HepG2 (cell line): Measurements from ENCODE around the gene SGPP2. TPM values are rescaled to one million over a fixed set of nuclear protein-coding genes. Genes with fewer than 3 reads are reported as not detected.

Experiments used
- ATAC-seq: fragments of 200-7000 bp; cut with Tn5 transposase; 3 replicates; pipeline ENCODE4 v1.9.1; 2020; ENCODE audit warnings: mild to moderate bottlenecking, moderate library complexity
- BruUV-seq: library from RNA; stranded (reverse); fragments of 400-500 nt; replicated peaks from 2 replicates; lab custom pipeline; 2021; lab: Mats Ljungman, UMichigan
- CTCF ChIA-PET: fragments of 300-600 bp; formaldehyde crosslinking; extraction: SDS; loops from one replicate; lab custom pipeline; 2021; ENCODE audit warnings: low total read pairs, inconsistent platforms, low intra/inter-chr PET ratio; lab: Yijun Ruan, JAX
- POLR2A ChIA-PET: fragments of 350-600 bp; sonication (Branson Sonifier 250); formaldehyde crosslinking; loops from one replicate; lab custom pipeline; 2020; ENCODE audit warnings: antibody characterized with exemption, inconsistent platforms; lab: Yijun Ruan, JAX
- DNase-seq: peaks from one replicate; pipeline ENCODE4 v3.0.0-alpha.2; 2015; ENCODE audit warnings: low spot score
- FAIRE-seq: peaks from 3 replicates; lab custom pipeline; 2011; peaks lifted over from hg19 to GRCh38; lab: Jason Lieb, UNC
- H2AFZ ChIP-seq: one replicate; pipeline ENCODE4 v1.6.1; 2011; ENCODE audit warnings: low read length, inconsistent platforms
- H3K27ac ChIP-seq: fragments of 300-600 bp; 3 replicates; pipeline ENCODE4 v1.8.0; 2011; ENCODE audit warnings: mixed run types, mild to moderate bottlenecking, mixed read lengths, low read length, inconsistent platforms; ENCODE audit not compliant: insufficient read depth; ENCODE audit errors: extremely low read length
- H3K27me3 ChIP-seq, 2 experiments: fragments of 200-600 bp in 1 of 2; 2 replicates in 1 of 2; 3 replicates in 1 of 2; pipeline versions ENCODE4 v1.6.0 to v1.8.0; 2011; ENCODE audit warnings: low read length in 2 of 2, mild to moderate bottlenecking in 2 of 2, moderate library complexity in 2 of 2, inconsistent platforms in 1 of 2; ENCODE audit not compliant: insufficient read depth in 2 of 2, control insufficient read depth in 1 of 2
- H3K36me3 ChIP-seq, 2 experiments: fragments of 200-600 bp in 1 of 2; replicated peaks in 1 of 2; 2 replicates in 1 of 2; 3 replicates in 1 of 2; pipeline versions ENCODE4 v1.5.1 to v1.8.0; 2011; ENCODE audit warnings: low read length in 2 of 2, inconsistent platforms in 1 of 2; ENCODE audit not compliant: insufficient read depth in 2 of 2, control insufficient read depth in 1 of 2
- H3K4me1 ChIP-seq: 2 replicates; pipeline ENCODE4 v1.5.1; 2012; ENCODE audit warnings: low read length, inconsistent platforms; ENCODE audit not compliant: insufficient read depth
- H3K4me2 ChIP-seq: 2 replicates; pipeline ENCODE4 v1.6.0; 2011; ENCODE audit warnings: low read depth, low read length, inconsistent platforms
- H3K4me3 ChIP-seq, 3 experiments: fragments of 200-600 bp in 1 of 3; sonication (generic), shearing (Covaris generic) in 1 of 3; replicated peaks in 1 of 3; 2 replicates each; pipeline ENCODE4 v1.5.1; 2011 to 2016; ENCODE audit warnings: low read length in 3 of 3, inconsistent platforms in 2 of 3, low read depth in 2 of 3, mild to moderate bottlenecking in 2 of 3, control low read depth in 1 of 3, mixed read lengths in 1 of 3; ENCODE audit not compliant: insufficient read depth in 1 of 3
- H3K79me2 ChIP-seq: one replicate; pipeline ENCODE4 v1.6.1; 2011; ENCODE audit warnings: low read length, inconsistent platforms; ENCODE audit not compliant: insufficient read depth
- H3K9ac ChIP-seq: 2 replicates; pipeline ENCODE4 v1.6.0; 2011; ENCODE audit warnings: mild to moderate bottlenecking, low read depth, low read length, inconsistent platforms; ENCODE audit not compliant: insufficient read depth
- H3K9me3 ChIP-seq: 2 replicates; pipeline ENCODE4 v1.5.1; 2012; ENCODE audit warnings: mild to moderate bottlenecking, low read length
- H4K20me1 ChIP-seq: 2 replicates; pipeline ENCODE4 v1.6.0; 2011; ENCODE audit warnings: inconsistent platforms, mild to moderate bottlenecking, low read length, moderate library complexity; ENCODE audit not compliant: insufficient read depth
- HNRNPUL1 ChIP-seq: fragments of 200-400 bp; formaldehyde crosslinking; IDR thresholded peaks from 2 replicates; pipeline ENCODE4 v1.6.1; 2017; ENCODE audit warnings: low read depth, mild to moderate bottlenecking, low read length, moderate library complexity
- IRF9 ChIP-seq: sonication (generic); formaldehyde crosslinking; IDR thresholded peaks from 2 replicates; pipeline ENCODE4 v1.8.0; 2022; ENCODE audit warnings: missing genetic modification reagents, mild to moderate bottlenecking, borderline replicate concordance
- PAWR ChIP-seq: sonication (generic); formaldehyde crosslinking; IDR thresholded peaks from 2 replicates; pipeline ENCODE4 v1.4.0; 2020; ENCODE audit warnings: missing genetic modification reagents, mild to moderate bottlenecking, borderline replicate concordance
- POLR2A ChIP-seq, 2 experiments: IDR thresholded peaks; 2 replicates each; pipeline ENCODE4 v1.6.1; 2011; ENCODE audit warnings: low read depth in 2 of 2, low read length in 2 of 2, mild to moderate bottlenecking in 1 of 2, moderate library complexity in 1 of 2; ENCODE audit not compliant: insufficient read depth in 1 of 2
- RFXANK ChIP-seq: IDR thresholded peaks from 2 replicates; pipeline ENCODE4 v1.6.1; 2016
- ZBTB25 ChIP-seq: IDR thresholded peaks from 2 replicates; pipeline ENCODE4 v1.6.1; 2018; ENCODE audit warnings: missing genetic modification reagents
- ZNF143 ChIP-seq: sonication (generic); formaldehyde crosslinking; IDR thresholded peaks from 2 replicates; pipeline ENCODE4 v1.4.0; 2020; ENCODE audit warnings: missing genetic modification reagents
- ZNF576 ChIP-seq: sonication (generic); formaldehyde crosslinking; IDR thresholded peaks from 2 replicates; pipeline ENCODE4 v1.4.0; 2020; ENCODE audit warnings: mild to moderate bottlenecking, missing genetic modification reagents
- ZNF678 ChIP-seq: sonication (generic); formaldehyde crosslinking; IDR thresholded peaks from 2 replicates; pipeline ENCODE4 v1.4.0; 2020; ENCODE audit warnings: mild to moderate bottlenecking, missing genetic modification reagents
- WGBS: methylation state at CpG from one replicate; pipeline ENCODE4 v1.1.6; 2017; ENCODE audit warnings: low lambda C conversion rate; 5-methylcytosine and 5-hydroxymethylcytosine counted together
- in situ Hi-C: cut with HindIII; loops from 2 replicates; pipeline ENCODE4 v1.10.0; 2017; ENCODE audit warnings: low pct_unique_long_range_greater_than_20kb; ENCODE audit not compliant: extremely low pct_ligation_motif_present
- intact Hi-C: fragments of 100-400 bp; cut with micrococcal nuclease; formaldehyde crosslinking; loops from one replicate; pipeline ENCODE4 v1.10.0; 2022; ENCODE audit not compliant: unreplicated experiment
- polyA plus RNA-seq, 8 experiments: library from polyadenylated mRNA; depleted of rRNA in 3 of 8; stranded (reverse) in 7 of 8; unstranded in 1 of 8; fragments of >200 nt; fragmentation: Illumina TruSeq in 4 of 8; extraction: Trizol in 4 of 8; gene quantifications; 2 replicates each; pipeline versions ENCODE4 v1.2.1 to v1.2.3, GENCODE V29; 2011 to 2016; ENCODE audit warnings: low read depth in 4 of 8, missing spikeins in 1 of 8, mixed read lengths in 1 of 8; ENCODE audit not compliant: insufficient read depth in 1 of 8
- total RNA-seq, 5 experiments: library from RNA; depleted of rRNA; stranded (reverse); fragments of >200 nt; fragmentation: Illumina TruSeq; extraction: Trizol; gene quantifications; 2 replicates each; pipeline ENCODE4 v1.2.3, GENCODE V29; 2016; ENCODE audit warnings: low read depth in 1 of 5

SGPP2 gene
- total and polyA plus RNA-seq, 2 of the 13 experiments (the other 11 are each of a cell fraction or from before 2014, with no cell fraction given), result not detected

- no peaks in the 10 kb centered on the region for H3K9me3 ChIP-seq
- no peaks in the 10 kb centered on the region for H3K36me3 ChIP-seq
- no peak overlapping the region for H3K27ac ChIP-seq
- no peaks in the 10 kb centered on the region for H3K79me2 ChIP-seq
- ChIA-PET CTCF (no interaction called here), POLR2A (no interaction called here)
- H3K4me3 ChIP-seq, result no peak overlapping the region
- intact Hi-C loops (no loop called here), in situ Hi-C loops (no loop called here)
- DNase-seq, result no peak
- no peak for ATAC-seq
- FAIRE-seq, result no peak
- H2AFZ ChIP-seq, result no peak overlapping the region
- H4K20me1 ChIP-seq, result no peaks in the 10 kb centered on the region
- no peaks in the 10 kb centered on the region for H3K4me1 ChIP-seq
- no peak for TF ChIP-seq ZNF143 (CRISPR knock-in tag)
- no peak for TF ChIP-seq ZBTB25 (CRISPR knock-in tag)
- no peak for TF ChIP-seq RFXANK (CRISPR knock-in tag)
- no peak for TF ChIP-seq POLR2A (IDR thresholded peaks at IDR 0.05; ENCODE audit: insufficient read depth in 1 of 2, low read depth in 2 of 2, low read length in 2 of 2)
- TF ChIP-seq IRF9, result no peak
- TF ChIP-seq ZNF576, result no peak
- TF ChIP-seq ZNF678, result no peak
- TF ChIP-seq HNRNPUL1, result no peak
- TF ChIP-seq PAWR, result no peak
- H3K9ac ChIP-seq, result no peak overlapping the region
- H3K27me3 ChIP-seq, result peaks cover 0 to 11% of the 10 kb centered on the region in 2 experiments; a peak in 2 of 5 replicates
- H3K4me2 ChIP-seq, result no peak overlapping the region
- BruUV-seq, result no TSS peak
- 13% methylated on average over 12 of the region's 12 CpGs for WGBS
Measured at GRCh38 chr2:222485367-222486211, 61.2 kb downstream of the SGPP2 start.
